Thyroid gland (tissue), 4 donors: ENCODE results near the gene TACO1. TPM values are rescaled to one million over a fixed set of nuclear protein-coding genes. Genes with fewer than 3 reads are reported as not detected.

ENCODE experiments used
- DNase-seq, 2 donors: peaks; one replicate each; pipeline ENCODE4 v3.0.0-alpha.2; 2019
- H3K27ac ChIP-seq, 3 donors: fragments of 200-600 bp; sonication (generic); 1 replicate in 2 of 3; 2 replicates in 1 of 3; pipeline ENCODE4 v1.5.1; 2016 to 2019; ENCODE audit warnings: mild to moderate bottlenecking in 1 of 3, moderate library complexity in 1 of 3
- H3K27me3 ChIP-seq: fragments of 200-600 bp; sonication (generic); one replicate; pipeline ENCODE4 v1.5.1; 2019
- H3K36me3 ChIP-seq, 2 donors: fragments of 200-600 bp; sonication (generic); one replicate each; pipeline ENCODE4 v1.5.1; 2016 to 2019
- H3K4me1 ChIP-seq, 2 donors: fragments of 200-600 bp; sonication (generic); one replicate each; pipeline ENCODE4 v1.5.1; 2017 to 2019
- H3K4me3 ChIP-seq, 3 donors: fragments of 200-600 bp; sonication (generic); replicated peaks in 1 of 3; 1 replicate in 2 of 3; 2 replicates in 1 of 3; pipeline ENCODE4 v1.5.1; 2016; ENCODE audit warnings: mild to moderate bottlenecking in 1 of 3
- H3K9me3 ChIP-seq: fragments of 200-600 bp; sonication (generic); one replicate; pipeline ENCODE4 v1.5.1; 2017
- CTCF ChIP-seq, 6 experiments: fragments of 200-600 bp in 3 of 6; fragments of 450-650 bp in 3 of 6; sonication (generic) in 3 of 6; IDR thresholded peaks; one replicate each; pipeline ENCODE4 v1.5.1; 2016 to 2019; ENCODE audit warnings: antibody characterized with exemption in 6 of 6, mild to moderate bottlenecking in 2 of 6, inconsistent platforms in 1 of 6, moderate library complexity in 1 of 6
- POLR2A ChIP-seq, 2 donors: fragments of 450-650 bp; IDR thresholded peaks; one replicate each; pipeline ENCODE4 v1.6.1; 2017; ENCODE audit warnings: antibody characterized with exemption in 2 of 2, mild to moderate bottlenecking in 2 of 2, moderate library complexity in 1 of 2
- WGBS, 2 donors: methylation state at CpG; one replicate each; pipeline ENCODE4 v1.1.5; 2017; 5-methylcytosine and 5-hydroxymethylcytosine counted together
- intact Hi-C: fragments of 100-400 bp; cut with DNase I; formaldehyde crosslinking; loops from one replicate; pipeline ENCODE4 v1.15.1; 2023
- total RNA-seq, 4 donors: library from RNA; depleted of rRNA; stranded (reverse); fragments of >200 nt; gene quantifications; one replicate each; pipeline ENCODE4 v1.2.3, GENCODE V29; 2016

Gene TACO1
- total RNA-seq, 4 donors from 2014 or later, result 15.3 to 17.1 (median 16.0) TPM

GRCh38 chr17:63641692-63642448, 41.2 kb downstream of the TACO1 start:
- Histone ChIP-seq H3K27ac (no peak overlapping the region), H3K9me3 (no peaks in the 10 kb centered on the region), H3K36me3 (peaks cover 0 to under 1% of the 10 kb centered on the region in 2 donors), H3K4me1 (no peaks in the 10 kb centered on the region), H3K27me3 (no peaks in the 10 kb centered on the region), H3K4me3 (no peak overlapping the region)
- no peak for TF ChIP-seq CTCF (IDR thresholded peaks at IDR 0.05)
- no peak for TF ChIP-seq POLR2A (IDR thresholded peaks at IDR 0.05)
- WGBS, 2 donors, result 94% methylated on average over 4 of the region's 4 CpGs
- intact Hi-C loops, result no loop called here
- no peak for DNase-seq

GRCh38 chr17:63644846-63645245, 44.2 kb downstream of the TACO1 start:
- peaks cover 0 to 5% of the 10 kb centered on the region in 2 donors for H3K36me3 ChIP-seq

GRCh38 chr17:63645775-63646487, 45.2 kb downstream of the TACO1 start:
- intact Hi-C loops, result no loop called here
- no peak overlapping the region for H3K4me3 ChIP-seq
- no peaks in the 10 kb centered on the region for H3K4me1 ChIP-seq
- H3K27me3 ChIP-seq, result no peaks in the 10 kb centered on the region
- no peak for DNase-seq
- H3K36me3 ChIP-seq, result peaks cover 0 to 5% of the 10 kb centered on the region in 2 donors
- H3K9me3 ChIP-seq, result no peaks in the 10 kb centered on the region
- H3K27ac ChIP-seq, result no peak overlapping the region
- TF ChIP-seq POLR2A (IDR thresholded peaks at IDR 0.05) (no peak), CTCF (IDR thresholded peaks at IDR 0.05) (no peak)
- WGBS, 2 donors, result 89 to 98% methylated on average over 5 of the region's 5 CpGs

More at GRCh38 chr17:63644846-63645245, 44.2 kb downstream of the TACO1 start:
- intact Hi-C loops, result no loop called here
- Histone ChIP-seq H3K27ac (no peak overlapping the region), H3K27me3 (no peaks in the 10 kb centered on the region), H3K4me1 (no peaks in the 10 kb centered on the region), H3K9me3 (no peaks in the 10 kb centered on the region), H3K4me3 (no peak overlapping the region)
- WGBS, 2 donors, result 96 to 98% methylated on average over 7 of the region's 7 CpGs
- no peak for DNase-seq
- TF ChIP-seq CTCF (IDR thresholded peaks at IDR 0.05), result no peak
- no peak for TF ChIP-seq POLR2A (IDR thresholded peaks at IDR 0.05)

- intact Hi-C loops, result no loop called here
- no peaks in the 10 kb centered on the region for H3K4me1 ChIP-seq
These were observed 45.8 kb downstream of the TACO1 start for GRCh38 chr17:63646488-63646806.

More at GRCh38 chr17:63646488-63646806, 45.8 kb downstream of the TACO1 start:
- Histone ChIP-seq H3K27me3 (no peaks in the 10 kb centered on the region), H3K27ac (no peak overlapping the region), H3K4me3 (no peak overlapping the region), H3K36me3 (peaks cover 0 to 5% of the 10 kb centered on the region in 2 donors), H3K9me3 (no peaks in the 10 kb centered on the region)
- 85 to 86% methylated on average over 1 of the region's 1 CpG for WGBS, 2 donors
- TF ChIP-seq CTCF (IDR thresholded peaks at IDR 0.05) (no peak), POLR2A (IDR thresholded peaks at IDR 0.05) (no peak)
- DNase-seq, result no peak
